ENCODE measurements around the gene SETX.

Gene SETX

DNA sequence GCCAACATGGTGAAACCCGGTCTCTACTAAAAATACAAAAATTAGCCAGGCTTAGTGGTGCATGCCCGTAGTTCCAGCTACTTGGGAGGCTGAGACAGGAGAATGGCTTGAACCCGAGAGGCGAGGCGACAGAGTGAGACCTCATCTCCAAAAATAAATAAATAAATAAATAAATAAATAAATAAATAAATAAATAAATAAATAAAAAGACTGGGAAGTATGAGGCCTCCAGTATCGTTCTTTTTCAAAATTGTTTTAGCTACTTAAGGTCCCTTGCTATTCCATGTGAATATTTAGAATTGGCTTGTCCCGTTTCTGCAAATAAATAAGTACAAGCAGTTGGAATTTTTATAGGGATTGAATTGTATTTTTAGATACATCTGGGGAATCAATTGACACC lies 3.0 kb upstream of the SETX start:
- no peak for DNase-seq (ENCODE audit: low read depth)

DNA sequence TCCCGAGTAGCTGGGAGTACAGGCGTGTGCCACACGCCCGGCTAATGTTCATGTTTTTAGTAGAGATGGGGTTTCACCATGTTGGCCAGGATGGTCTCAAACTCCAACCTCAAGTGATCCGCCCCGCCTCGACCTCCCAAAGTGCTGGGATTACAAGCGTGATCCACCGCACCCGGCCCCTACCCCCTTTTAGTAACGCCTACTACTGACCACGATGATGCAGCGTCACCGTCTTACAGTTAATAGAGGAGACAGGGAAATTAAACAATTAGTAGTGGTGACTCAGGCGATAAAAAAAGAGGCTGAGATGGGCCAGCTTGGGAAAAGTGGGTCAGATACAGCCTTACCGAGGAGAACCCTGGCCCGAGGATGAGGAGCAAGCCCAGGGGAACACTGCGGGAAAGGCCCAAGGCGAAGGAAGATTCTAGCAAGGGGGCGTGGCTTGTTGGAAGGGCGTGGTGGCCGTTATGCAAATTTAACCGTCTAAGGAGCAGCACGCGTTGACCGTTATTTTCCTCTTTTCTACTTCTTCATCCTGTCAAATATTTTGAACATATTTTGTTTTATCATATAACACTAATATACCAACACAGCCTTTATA lies 1.6 kb upstream of the SETX start:
- no peak for DNase-seq (ENCODE audit: low read depth)

DNA sequence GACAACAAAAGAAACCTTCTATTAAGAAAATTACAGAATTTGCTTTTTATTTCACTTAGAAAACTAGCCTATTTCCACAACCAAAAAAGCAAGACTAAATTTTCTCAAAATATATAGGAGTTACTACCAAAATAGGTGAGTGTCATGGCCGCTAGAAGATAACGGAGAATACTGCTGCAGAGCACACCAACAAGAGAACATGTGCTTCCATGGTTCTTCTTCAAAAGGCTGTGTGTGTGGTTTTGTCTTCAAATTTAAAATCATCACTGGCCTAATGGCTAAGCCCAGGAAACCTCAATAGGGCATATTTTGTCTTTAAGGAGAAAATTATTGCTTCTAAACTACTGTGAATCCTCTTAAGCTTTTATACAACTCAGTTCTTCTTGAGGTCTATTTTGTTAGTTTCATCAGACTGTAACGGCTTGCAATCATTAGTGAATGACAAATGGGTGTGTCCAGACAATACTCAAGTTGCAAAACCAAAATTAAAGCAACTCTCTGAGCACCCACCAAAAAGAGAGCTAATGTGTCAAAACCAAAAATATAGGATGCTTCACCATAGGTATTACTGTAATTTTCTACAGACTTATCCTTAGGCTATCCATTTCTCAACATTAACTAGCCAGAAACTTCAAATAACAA lies 3.3 kb downstream of the SETX start:
- no peak for DNase-seq (ENCODE audit: low read depth)

DNA sequence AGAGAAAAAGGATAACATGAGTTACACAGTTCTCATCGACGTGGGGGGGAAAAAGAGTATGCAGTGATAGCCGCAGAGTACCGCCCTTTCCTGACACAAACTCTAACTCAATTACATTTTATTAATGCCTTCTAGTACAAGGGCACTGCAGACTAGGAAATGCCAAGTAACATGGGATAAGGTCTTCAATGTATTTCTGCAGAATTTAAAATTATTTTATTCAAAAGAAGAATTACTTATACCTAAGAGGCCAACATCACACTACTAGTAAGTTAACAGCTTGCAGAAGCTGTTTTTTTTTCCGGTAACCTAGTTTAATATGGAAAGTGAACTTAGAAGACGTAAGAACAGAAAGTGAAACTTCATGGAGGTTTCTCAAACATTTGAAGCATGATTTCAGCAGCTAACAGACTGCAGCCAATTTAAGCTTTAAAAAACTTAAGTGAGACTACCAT lies 3.9 kb downstream of the SETX start:
- DNase-seq (ENCODE audit: low read depth): no peak

DNA sequence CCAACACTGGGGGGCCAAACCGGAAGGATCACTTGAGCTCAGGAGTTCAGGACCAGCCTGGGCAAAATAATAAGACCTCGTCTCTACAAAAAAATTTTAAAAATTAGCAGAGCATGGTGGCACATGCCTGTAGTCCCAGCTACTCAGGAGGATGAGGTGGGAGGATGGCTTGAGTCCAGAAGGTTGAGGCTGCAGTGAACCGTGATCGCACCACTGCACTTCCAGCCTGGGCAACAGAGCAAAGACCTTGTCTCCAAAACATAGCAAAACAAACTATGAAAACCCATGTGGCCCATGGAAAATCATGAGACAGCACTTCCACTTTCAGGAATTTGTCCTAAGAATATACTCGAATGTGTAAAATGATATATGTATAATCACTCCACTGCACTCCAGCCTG lies 6.1 kb downstream of the SETX start:
- no peak for DNase-seq (ENCODE audit: low read depth)

DNA sequence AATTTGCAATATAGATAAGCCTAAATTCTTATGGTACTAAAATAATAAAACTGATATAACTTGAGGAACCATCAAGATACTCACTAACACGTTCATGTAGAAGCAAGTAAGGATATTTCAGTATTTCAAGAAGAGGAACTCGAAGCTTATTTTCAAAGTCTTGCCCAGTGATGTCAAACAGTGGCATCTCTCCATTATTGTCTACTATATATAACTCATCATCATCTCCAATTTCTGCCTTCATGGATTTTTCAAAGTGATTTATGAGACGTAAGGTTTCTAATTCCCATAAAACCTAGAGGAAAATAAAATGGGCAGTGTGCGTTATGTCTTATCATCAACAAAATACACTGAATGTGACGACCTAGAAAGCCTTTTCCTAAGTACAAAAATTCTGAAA lies 8.6 kb downstream of the SETX start:
- no peak for DNase-seq (ENCODE audit: low read depth)

DNA sequence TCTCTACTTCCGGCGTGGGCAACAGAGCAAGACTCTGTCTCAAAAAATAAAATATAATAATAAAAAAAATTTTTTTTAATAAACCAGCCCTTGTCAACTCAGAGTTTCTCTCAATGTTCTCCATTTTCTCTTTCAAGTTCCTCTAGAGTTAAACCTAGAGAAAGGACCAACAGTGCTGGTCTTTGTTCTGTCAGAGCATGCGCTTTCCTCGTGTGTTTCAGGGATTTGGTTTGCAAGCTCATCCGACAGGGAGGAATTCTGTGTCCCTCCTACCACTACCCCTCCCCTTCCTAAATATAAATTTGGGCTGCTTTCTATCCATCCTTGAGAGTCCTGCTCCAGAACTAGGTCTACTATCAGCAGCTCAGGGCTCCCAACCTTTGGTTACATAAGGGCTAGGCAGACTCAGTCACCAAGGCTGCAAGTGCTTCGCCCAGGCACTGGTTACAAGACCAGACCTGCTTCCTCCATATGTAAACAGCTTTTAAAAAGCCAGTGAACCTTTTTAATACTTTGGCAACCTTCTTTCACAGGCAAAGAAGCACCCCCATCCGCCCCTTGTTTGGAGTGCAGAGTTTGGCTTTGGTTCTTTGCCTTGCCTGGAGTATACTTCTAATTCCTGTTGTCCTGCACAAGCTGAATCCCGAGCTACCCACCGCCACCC lies 13.5 kb downstream of the SETX start:
- DNase-seq (ENCODE audit: low read depth): no peak

DNA sequence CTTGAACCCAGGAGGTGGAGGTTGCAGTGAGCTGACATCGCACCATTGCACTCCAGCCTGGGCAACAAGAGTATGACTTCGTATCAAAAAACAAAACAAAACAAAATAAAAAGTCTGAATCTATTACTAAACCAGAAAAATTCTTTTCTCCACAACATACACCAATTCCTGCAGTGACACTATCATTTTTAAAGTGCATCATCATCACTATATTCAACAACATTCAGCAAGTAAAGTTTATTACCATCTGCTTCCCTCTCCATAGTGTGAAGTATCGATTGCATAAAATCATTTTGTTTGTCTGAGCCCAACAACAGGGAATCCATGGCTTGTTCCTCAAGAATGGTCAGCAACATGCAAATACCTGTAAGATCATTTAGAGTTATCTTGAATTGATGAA lies 20.4 kb downstream of the SETX start:
- DNase-seq (ENCODE audit: low read depth): no peak

DNA sequence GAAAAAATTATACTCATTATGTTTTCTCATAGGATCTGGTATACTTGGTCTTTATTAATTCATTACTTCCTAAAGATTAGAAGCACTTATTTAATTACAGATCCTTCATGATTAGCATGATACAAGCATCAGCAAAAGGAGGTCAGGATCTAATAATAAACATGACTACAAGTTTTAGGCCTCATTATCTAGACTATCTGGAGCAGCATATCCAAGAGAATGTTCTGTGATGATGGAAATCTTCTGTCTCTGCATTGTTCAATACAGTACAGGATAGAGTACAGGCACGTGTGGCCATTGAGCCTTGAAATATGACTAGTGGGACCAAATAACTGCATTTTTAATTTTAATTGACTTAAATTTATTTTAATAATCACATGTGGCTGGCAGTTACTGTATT lies 21.2 kb downstream of the SETX start:
- DNase-seq (ENCODE audit: low read depth): no peak

DNA sequence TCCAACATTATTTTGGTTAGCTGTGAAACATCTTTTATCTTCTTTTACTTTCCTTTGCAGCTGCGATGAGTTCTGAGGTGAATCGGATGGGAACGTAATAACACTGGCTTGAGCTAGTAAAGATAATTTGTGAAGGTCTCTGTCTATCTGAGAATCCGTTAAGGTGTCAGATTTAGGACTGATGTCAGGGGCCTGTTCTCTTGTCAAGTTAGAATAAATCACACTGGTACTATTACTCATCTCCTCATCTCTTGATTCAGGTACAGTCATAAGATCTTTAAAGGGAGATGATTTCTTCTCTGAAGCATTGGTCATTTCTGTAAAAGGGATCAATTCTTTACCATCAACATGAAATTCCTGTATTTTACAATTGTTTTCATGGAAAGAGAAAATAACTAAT lies 26.2 kb downstream of the SETX start:
- DNase-seq (ENCODE audit: low read depth): no peak

DNA sequence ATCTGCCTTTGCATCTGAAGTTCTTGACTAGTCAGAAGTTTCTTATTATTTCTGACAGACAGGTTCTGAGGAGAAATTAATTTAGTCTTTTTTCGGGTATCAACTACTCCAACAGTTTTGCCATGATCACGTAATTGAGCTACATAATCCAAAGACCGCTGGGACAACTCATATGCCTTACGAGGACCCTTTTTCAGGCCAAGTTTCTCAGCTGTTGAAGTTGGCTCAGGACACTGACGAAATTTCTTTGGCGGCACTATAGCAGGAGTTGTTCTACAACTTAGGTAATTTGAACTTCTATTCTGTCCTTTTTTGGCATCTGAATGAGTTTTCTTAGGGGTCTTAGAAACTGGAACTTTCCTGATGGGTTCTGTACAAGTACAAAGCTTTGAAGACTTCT lies 27.2 kb downstream of the SETX start:
- no peak for DNase-seq (ENCODE audit: low read depth)

DNA sequence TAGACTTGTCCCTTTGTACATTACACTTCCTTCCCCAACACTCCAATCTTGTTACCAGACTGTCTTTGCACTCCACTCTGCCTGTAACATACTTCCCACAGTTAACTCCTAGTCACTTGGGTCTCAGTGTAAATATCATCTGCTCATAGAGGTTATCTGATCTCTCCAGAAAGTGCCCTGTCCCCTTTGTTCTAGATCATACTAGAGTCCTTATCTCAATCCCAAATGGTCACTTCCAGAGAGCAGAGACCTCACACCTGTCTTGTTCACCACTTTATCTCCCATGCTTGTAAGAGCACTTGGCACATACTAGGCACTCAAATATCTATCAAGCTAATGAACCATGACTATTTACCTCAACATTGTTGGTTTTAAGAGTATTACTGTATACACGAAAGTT lies 30.4 kb downstream of the SETX start:
- DNase-seq (ENCODE audit: low read depth): no peak

DNA sequence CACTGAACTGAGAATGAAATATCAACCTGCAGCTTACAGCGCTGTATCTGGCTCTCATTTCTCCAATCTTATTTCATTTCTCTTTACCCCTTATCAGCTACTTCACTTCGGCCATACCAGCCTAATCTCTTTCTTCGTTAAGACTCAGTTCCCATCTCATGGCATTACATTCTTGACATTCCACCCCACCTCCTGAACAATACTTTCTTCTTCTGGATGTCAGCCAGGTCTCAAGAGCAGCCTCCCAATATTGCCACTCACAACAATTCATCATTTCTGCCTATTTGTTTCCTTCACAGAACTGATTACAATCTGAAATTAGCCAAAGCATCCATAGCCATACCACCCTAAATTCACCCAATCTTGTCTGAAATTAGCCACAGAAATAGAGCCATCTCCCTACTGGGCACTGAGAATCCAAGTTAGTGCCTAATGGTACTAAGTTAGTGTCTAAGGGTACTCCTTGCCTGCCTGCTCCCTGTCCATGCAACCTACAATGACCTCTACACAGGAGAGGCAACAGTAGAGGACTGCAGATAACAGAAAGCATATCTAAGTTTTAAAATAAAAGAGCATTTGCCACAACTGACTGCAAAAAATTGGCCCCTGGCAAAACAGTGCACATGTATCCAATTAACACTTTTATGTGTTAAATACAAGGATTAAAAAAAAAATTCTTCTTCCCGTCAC lies 35.2 kb downstream of the SETX start:
- no peak for DNase-seq (ENCODE audit: low read depth)

DNA sequence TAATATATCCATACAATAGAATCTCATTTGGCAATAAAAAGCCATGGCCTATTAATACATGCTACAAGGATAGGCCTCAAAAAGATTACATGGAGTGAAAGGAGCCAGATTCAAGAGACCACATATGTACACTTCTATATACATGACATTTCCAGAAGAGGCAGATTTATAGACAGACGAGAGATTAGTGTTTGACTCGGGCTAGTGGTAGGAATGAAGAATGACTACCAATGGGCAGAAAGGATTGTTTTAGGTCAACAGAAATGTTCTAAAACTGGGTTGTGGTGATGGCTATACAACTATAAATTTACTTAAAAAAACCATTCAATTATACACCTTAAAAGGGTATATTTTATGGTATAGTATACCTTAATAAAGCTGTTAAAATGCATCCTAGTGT lies 41.9 kb downstream of the SETX start:
- no peak for DNase-seq (ENCODE audit: low read depth)

DNA sequence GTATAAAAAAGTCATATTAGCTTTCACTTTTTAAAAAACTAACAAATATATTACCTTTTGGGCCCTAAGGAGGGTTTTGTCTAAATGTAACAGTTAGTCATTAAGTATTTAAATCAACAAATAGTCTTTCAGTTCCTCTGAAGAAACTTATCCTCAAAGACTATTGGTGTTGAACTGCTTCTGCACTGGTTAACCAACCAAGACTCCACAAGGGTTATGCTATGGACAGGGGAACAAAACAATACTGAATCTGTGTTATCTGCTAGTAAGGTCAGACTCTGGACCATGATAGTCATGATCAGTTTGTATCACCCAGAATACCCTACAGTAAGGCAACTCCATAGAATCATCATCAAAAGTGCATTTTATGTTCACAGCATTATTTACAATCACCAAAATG lies 42.4 kb downstream of the SETX start:
- no peak for DNase-seq (ENCODE audit: low read depth)

DNA sequence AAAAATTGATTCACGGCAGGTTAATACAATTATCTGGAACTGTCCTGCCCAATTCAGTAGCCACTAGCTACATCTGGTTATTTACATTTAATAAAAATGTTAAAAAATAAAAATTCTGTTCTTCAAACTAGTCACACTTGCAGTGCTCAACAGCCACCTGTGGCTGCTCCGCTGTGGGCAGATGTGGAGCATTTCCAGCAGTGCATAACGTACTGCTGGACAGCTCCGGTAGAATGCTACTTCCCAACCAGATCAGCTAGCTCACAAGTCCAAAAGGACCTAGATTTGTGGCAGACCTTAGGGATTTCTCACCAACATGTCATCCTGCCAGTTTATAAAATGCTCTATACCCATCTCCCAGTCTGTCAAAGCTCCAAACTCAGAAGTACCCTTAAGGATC lies 42.8 kb downstream of the SETX start:
- no peak for DNase-seq (ENCODE audit: low read depth)

DNA sequence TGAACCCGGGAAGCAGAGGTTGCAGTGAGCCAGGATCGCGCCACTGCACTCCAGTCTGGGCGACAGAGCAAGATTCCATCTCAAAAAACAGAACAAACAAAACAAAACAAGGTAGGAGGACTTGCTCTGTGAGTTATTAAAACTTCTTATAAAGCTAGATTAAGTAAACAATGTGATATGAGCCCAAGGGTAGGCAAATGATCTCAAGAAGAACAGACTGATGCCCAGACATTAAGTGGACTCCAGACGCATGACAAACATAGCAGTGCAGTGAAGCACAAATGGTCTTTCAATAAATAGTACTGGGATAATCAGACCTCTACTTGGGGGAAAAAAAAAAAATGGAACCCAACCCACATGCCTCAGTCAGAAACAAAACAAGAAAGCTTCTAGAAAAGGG lies 45.7 kb downstream of the SETX start:
- no peak for DNase-seq (ENCODE audit: low read depth)

DNA sequence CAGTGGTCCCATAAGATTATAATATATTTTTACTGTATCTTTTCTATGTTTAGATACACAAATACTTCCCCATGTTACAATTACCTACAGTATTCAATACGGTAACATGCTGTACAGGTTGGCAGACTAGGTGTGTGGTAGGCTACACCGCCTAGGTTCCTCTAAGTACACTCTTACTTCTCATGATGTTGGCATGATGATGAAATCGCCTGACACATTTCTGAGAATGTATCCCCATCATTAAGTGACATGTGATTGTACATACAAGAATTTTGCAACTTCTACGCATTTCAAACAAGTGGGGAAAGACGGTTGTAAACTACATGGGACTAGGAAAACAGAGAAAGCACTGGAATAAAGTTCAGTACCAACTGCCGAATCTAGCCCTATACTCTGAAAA lies 53.3 kb downstream of the SETX start:
- no peak for DNase-seq (ENCODE audit: low read depth)

DNA sequence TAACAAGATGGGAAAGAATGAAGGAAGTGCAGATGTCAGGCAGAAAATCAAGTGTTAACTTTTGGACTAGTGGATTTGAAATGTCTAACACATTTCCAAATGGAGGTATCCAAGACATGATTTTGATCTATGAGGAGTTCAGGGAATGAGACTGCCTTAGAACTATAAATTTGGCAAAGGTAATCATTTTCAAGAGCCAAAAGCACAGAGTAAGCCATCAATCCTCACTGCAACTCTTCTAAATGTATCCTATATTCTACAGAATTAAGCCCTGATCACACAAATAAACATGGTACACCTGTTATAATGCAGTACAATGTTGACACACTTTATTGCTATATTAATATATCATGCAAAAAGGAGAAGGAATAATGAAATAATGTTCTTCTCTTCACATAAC lies 55.6 kb downstream of the SETX start:
- DNase-seq (ENCODE audit: low read depth): no peak

DNA sequence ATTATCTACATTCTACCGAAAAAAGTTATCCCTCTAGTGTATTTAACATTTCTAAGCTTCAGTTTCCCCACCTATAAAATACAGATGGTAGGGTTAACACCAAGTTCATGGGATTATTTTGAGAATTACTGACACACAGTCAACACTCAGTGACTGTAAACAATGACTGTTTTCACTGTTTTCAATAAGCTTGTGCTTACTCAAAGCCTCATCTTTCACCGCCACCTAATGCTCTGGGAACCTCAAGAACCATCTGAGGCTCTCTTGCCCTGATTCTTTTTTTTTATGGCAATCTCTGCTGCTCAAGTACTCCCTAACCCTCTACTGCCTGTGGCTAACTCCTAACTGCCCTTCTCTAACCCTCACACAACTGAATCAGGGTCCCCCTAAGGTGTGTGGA lies 59.6 kb downstream of the SETX start:
- DNase-seq (ENCODE audit: low read depth): no peak

DNA sequence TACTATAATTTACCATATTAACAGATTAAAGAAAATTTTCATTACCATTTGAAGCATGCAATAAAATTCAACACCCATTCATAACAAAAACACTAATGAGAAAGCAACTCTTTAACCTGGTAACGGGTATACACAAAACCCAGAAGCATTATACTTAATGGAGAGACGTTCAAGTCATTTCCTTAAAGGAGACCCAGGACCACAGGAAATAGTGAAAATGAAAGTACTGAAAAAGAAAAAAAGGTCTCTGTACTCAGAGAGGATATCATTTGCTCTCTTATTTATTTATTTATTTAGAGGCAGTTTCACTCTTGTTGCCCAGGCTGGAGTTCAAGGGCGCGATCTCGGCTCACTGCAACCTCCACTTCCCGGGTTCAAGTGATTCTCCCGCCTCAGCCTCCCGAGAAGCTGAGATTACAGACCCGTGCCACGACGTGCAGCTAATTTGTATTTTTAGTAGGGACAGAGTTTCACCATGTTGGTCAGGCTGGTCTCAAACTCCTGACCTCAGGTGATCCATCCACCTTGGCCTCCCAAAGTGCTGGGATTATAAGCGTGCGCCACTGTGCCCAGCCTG lies 61.6 kb downstream of the SETX start:
- DNase-seq (ENCODE audit: low read depth): no peak

DNA sequence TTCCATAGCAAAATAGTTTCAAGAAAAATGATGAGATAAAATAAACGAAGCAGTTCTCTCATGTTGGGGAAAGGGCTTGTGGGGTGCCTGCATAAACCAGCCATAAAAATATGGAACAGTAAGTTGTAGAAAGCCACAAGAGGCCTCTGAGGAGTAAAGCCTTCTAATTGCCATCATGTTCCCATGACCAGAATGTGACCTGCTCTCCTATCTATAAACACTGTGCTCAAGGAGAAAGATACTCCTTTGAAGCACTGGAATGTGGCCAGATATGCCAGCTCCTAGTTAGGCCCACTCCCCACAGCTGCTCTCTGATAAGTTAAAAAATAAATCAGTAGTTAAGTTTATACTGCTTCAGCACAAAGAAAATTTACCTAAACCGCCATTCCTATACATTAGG lies 65.8 kb downstream of the SETX start:
- no peak for DNase-seq (ENCODE audit: low read depth)

DNA sequence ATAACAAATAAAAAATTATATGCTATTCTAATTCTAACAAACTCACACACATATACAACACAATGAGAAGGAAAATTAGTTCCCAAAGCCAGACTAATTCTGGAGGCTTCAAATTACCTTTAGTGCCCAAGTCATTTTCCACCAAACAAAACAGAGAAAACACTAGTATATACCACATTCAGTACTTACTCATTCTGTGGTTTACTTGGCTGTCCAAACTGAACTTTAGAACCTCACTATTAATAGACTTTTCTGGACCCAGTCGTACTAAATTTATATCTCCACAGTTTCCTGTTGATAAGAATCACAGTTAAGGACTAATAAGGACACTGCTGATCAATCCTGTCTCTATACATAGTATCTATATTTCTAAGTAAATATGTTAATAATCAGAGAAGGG lies 66.4 kb downstream of the SETX start:
- no peak for DNase-seq (ENCODE audit: low read depth)

All from activated T-cell treated with anti-CD3 and anti-CD28 coated beads for 48 hours (primary cell).